ENCODE results near the gene ALCAM.

The ALCAM gene

DNA sequence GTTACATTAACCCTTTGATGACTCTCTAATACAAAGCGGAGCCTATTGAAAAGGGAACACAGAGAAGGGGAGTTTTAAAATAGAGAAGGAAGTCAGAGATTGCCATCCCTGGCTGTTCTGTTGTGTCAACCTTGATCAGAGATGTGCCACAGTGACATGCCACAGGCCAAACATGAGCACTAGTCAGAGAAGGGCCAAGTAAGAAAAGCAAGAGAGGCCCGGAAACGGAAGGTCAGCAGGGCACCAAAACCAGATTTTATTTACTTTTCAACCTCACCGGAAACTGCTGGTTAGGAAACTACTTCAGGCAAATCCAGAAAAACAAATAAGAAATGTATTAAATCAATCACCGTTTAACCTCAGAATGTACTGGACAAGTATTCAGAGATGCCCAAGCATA, 171.8 kb downstream of the ALCAM start:
- DNase-seq (ENCODE audit: low read depth), result no peak
- TF ChIP-seq, protein P1, sequence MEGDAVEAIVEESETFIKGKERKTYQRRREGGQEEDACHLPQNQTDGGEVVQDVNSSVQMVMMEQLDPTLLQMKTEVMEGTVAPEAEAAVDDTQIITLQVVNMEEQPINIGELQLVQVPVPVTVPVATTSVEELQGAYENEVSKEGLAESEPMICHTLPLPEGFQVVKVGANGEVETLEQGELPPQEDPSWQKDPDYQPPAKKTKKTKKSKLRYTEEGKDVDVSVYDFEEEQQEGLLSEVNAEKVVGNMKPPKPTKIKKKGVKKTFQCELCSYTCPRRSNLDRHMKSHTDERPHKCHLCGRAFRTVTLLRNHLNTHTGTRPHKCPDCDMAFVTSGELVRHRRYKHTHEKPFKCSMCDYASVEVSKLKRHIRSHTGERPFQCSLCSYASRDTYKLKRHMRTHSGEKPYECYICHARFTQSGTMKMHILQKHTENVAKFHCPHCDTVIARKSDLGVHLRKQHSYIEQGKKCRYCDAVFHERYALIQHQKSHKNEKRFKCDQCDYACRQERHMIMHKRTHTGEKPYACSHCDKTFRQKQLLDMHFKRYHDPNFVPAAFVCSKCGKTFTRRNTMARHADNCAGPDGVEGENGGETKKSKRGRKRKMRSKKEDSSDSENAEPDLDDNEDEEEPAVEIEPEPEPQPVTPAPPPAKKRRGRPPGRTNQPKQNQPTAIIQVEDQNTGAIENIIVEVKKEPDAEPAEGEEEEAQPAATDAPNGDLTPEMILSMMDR (IDR thresholded peaks at IDR 0.05; ENCODE audit: low read depth, low read length, missing control alignments), result no peak
- no peak overlapping the region for H3K4me3 ChIP-seq (ENCODE audit: low read depth, low read length)

DNA sequence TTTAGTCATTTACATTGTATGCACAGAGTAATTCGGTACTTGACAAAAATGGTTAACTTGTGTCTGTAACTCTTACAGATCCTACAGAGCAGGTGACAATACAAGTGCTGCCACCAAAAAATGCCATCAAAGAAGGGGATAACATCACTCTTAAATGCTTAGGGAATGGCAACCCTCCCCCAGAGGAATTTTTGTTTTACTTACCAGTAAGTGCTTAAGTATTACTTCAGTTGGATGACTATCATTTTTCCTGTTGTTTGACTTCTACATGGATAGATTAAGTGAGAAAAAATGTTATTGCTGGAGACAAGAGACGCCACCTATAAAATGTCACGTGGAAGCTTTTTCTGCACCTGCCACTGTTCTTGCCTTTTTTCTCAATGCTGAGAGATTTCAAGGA, 173.2 kb downstream of the ALCAM start:
- no peak for DNase-seq (ENCODE audit: low read depth)
- no peak overlapping the region for H3K4me3 ChIP-seq (ENCODE audit: low read depth, low read length)
- TF ChIP-seq, protein P1 (IDR thresholded peaks at IDR 0.05; ENCODE audit: low read depth, low read length, missing control alignments), result no peak

DNA sequence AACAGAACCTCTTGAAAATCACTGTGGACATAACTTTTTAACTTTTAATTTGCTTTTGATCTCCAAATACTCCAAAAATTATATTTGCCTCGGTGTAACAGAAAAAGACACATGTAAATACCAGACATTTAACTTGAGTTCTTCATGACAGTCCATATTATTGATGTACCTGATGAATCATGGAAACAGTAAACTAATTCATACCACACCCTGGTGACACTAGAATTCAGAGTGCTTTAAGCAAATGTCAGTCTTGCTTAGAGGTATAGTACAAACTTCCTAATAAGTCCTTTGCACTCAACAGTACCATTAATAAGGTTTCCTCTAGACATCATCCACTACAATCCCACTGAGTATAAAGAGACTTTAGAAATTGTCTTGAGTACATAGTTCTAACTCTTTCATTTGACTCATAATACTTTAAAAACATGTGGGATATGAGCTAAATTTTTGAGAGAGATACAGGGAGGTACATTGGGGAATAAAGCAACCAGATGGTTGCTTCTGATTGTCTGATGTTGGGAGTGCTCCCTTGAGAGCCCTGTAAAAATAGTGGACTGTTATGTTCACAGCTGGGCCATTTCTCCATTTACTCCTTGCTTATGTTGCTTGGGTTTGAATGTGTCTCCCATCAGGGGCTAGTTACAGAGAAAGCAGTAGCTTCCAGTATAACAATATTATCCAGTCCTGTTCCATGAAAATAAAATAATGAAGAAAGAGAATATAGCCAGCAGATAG, 175.7 kb downstream of the ALCAM start:
- TF ChIP-seq, protein P1 (IDR thresholded peaks at IDR 0.05; ENCODE audit: low read depth, low read length, missing control alignments), result no peak
- no peak overlapping the region for H3K4me3 ChIP-seq (ENCODE audit: low read depth, low read length)

DNA sequence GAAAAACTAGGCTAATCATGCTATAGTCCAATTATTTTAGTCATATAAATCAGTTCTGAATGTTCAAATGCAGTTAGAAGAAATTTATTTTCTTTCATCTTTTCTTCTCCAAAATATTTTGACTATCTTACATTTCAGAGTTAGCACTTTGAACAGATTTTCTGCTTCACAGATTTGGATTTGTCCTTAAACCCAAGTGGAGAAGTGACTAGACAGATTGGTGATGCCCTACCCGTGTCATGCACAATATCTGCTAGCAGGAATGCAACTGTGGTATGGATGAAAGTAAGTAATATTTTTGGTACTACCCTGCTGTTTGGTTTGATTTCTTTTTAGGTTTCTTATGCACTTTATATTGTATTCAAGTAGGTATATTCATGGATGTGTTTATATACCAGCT, 178.3 kb downstream of the ALCAM start:
- no peak for DNase-seq (ENCODE audit: low read depth)
- TF ChIP-seq, protein P1 (IDR thresholded peaks at IDR 0.05; ENCODE audit: low read depth, low read length, missing control alignments), result no peak

More for the DNA sequence above, 175.7 kb downstream of the ALCAM start:
- no peak for DNase-seq (ENCODE audit: low read depth)

DNA sequence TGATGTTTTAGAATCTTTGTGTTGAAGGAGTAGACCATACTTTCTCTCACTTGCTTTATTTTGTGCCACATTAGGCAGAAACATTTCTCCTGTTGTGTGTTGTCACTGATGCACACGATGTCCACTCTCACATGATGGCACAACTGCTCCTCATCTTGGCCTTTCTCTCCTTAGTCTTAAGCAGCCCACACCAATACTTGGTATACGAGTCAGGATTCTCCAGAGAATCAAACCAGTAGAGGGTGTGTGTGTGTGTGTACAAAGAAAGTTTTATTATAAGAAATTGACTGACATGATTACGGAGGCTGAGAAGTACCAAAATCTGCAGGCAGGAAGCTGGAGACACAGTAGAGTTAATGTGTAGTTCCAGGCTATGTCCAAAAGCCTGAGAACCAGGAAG, 187.1 kb downstream of the ALCAM start:
- DNase-seq (ENCODE audit: low read depth), result no peak
- no peak overlapping the region for H3K4me3 ChIP-seq (ENCODE audit: low read depth, low read length)
- TF ChIP-seq, protein P1 (IDR thresholded peaks at IDR 0.05; ENCODE audit: low read depth, low read length, missing control alignments), result no peak

More for the DNA sequence above, 178.3 kb downstream of the ALCAM start:
- H3K4me3 ChIP-seq (ENCODE audit: low read depth, low read length), result no peak overlapping the region

DNA sequence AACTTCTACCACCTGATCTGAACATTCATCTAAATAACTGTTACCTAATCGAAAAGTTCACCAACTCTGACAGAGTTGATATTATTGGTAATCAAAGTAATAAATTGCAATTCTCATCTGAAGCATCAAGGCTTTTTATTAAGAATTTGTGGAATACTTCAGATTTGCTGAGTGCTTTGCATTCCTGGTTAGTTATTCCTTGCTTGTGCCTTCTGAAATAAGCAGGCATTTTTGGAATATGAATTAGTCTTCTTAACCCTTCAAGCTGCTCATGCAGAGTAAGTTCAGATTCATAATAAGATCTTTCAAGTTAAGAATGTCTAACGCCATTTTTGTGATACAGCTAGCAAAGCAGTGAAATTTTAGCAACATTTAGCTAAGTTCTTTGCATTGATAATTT, 188.5 kb downstream of the ALCAM start:
- TF ChIP-seq, protein P1 (IDR thresholded peaks at IDR 0.05; ENCODE audit: low read depth, low read length, missing control alignments), result no peak
- H3K4me3 ChIP-seq (ENCODE audit: low read depth, low read length), result no peak overlapping the region
- no peak for DNase-seq (ENCODE audit: low read depth)

DNA sequence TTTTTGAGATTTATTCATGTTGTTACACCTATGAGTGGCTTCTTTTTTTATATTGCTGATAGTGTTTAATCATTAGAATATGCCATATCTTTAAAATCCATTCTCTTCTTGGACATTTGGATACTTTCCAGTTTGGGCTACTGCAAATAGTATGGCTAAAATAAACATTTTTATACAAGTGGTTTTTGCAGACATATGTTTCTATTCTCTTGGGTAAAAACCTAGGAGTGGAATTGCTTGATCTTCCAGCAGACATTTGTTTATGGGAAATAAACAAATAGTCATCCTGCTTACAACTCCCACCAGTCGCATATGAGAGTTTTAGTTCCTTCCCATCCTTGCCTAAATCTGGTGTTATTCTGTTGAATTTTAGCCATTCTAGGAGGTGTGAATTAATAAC, 193.1 kb downstream of the ALCAM start:
- TF ChIP-seq, protein P1 (IDR thresholded peaks at IDR 0.05; ENCODE audit: low read depth, low read length, missing control alignments), result no peak
- no peak overlapping the region for H3K4me3 ChIP-seq (ENCODE audit: low read depth, low read length)
- DNase-seq (ENCODE audit: low read depth), result no peak
